Measurements from ENCODE around the gene MRFAP1.

- TF ChIP-seq EZH2 (IDR thresholded peaks at IDR 0.05) (no peak), CTCF (IDR thresholded peaks at IDR 0.05) (no peak)
Observed at GRCh38 chr4:6658209-6658595, 17.7 kb downstream of the MRFAP1 start.

All from neural progenitor cell (in vitro differentiated cells).